MG63 (cell line): ENCODE data around the gene RMND1. TPM values are rescaled to one million over a fixed set of nuclear protein-coding genes. Genes with fewer than 3 reads are reported as not detected.
A peak's percentile ranks its signal among the peaks of the same experiment; 100 is the strongest.
"Not testable (repeated sequence)": the region's sequence is repeated elsewhere in the genome, so short reads cannot be mapped to it uniquely, and the experiment has no call there.

Experiments used
- DNase-seq: peaks from one replicate; pipeline ENCODE4 v3.0.0-alpha.2; 2020
- H3K27me3 ChIP-seq: fragments of 250-450 bp; sonication (Bioruptor Pico); 2 replicates; pipeline ENCODE4 v1.5.1; 2020; ENCODE audit warnings: mild to moderate bottlenecking, moderate library complexity
- H3K36me3 ChIP-seq: fragments of 250-450 bp; sonication (Bioruptor Pico); 2 replicates; pipeline ENCODE4 v1.5.1; 2020; ENCODE audit warnings: mild to moderate bottlenecking, moderate library complexity
- H3K4me3 ChIP-seq: fragments of 250-450 bp; sonication (Bioruptor Pico); 2 replicates; pipeline ENCODE4 v1.5.1; 2020; ENCODE audit warnings: mild to moderate bottlenecking, moderate library complexity
- H3K9me3 ChIP-seq: fragments of 250-450 bp; sonication (Bioruptor Pico); 2 replicates; pipeline ENCODE4 v1.5.1; 2020; ENCODE audit warnings: mild to moderate bottlenecking, moderate library complexity
- total RNA-seq: library from RNA; depleted of rRNA; stranded (reverse); fragments of >200 nt; shearing (Covaris generic); gene quantifications from 2 replicates; pipeline ENCODE4 v1.2.3, GENCODE V29; 2014; ENCODE audit warnings: low replicate concordance; rRNA removed

The RMND1 gene
- total RNA-seq, 1 experiment from 2014 or later: 23.5 TPM

- H3K27me3 ChIP-seq: no peaks in the 10 kb centered on the region
- H3K9me3 ChIP-seq: no peaks in the 10 kb centered on the region
- H3K4me3 ChIP-seq: no peak overlapping the region
- peaks cover 2% of the 10 kb centered on the region; the same call in 1 of the 2 replicates for H3K36me3 ChIP-seq
- no peak for DNase-seq
These were observed 71.1 kb downstream of the RMND1 start for GRCh38 chr6:151380848-151381205.

- H3K9me3 ChIP-seq: no peaks in the 10 kb centered on the region
- peak overlapping the region; percentile 10 for H3K4me3 ChIP-seq
- peak; percentile 55 for DNase-seq
- H3K27me3 ChIP-seq: no peaks in the 10 kb centered on the region
- H3K36me3 ChIP-seq: peaks cover 2% of the 10 kb centered on the region; the same call in 1 of the 2 replicates
These were observed 71.7 kb downstream of the RMND1 start for GRCh38 chr6:151379933-151380847.

- H3K27me3 ChIP-seq: no peaks in the 10 kb centered on the region
- no peaks in the 10 kb centered on the region for H3K9me3 ChIP-seq
- no peak overlapping the region for H3K4me3 ChIP-seq
- no peak for DNase-seq
- peaks cover 11% of the 10 kb centered on the region for H3K36me3 ChIP-seq
These were observed 74.8 kb downstream of the RMND1 start for GRCh38 chr6:151377095-151377494.

GRCh38 chr6:151376440-151376839 is 75.5 kb downstream of the RMND1 start:
- H3K9me3 ChIP-seq: no peaks in the 10 kb centered on the region
- peaks cover 17% of the 10 kb centered on the region for H3K36me3 ChIP-seq
- H3K4me3 ChIP-seq: no peak overlapping the region
- H3K27me3 ChIP-seq: no peaks in the 10 kb centered on the region
- DNase-seq: no peak

GRCh38 chr6:151375833-151376232 is 76.1 kb downstream of the RMND1 start:
- Histone ChIP-seq H3K27me3 (no peaks in the 10 kb centered on the region), H3K36me3 (peaks cover 23% of the 10 kb centered on the region), H3K4me3 (no peak overlapping the region), H3K9me3 (no peaks in the 10 kb centered on the region)
- no peak for DNase-seq

- Histone ChIP-seq H3K9me3 (no peaks in the 10 kb centered on the region), H3K36me3 (peaks cover 26% of the 10 kb centered on the region), H3K4me3 (peak overlapping the region; percentile 6; the same call in 1 of the 2 replicates), H3K27me3 (no peaks in the 10 kb centered on the region)
- DNase-seq: peak; percentile 48
These were observed 77.8 kb downstream of the RMND1 start for GRCh38 chr6:151374036-151374683.

GRCh38 chr6:151372164-151372563 is 79.8 kb downstream of the RMND1 start:
- Histone ChIP-seq H3K4me3 (no peak overlapping the region), H3K36me3 (peaks cover 32% of the 10 kb centered on the region), H3K27me3 (no peaks in the 10 kb centered on the region), H3K9me3 (no peaks in the 10 kb centered on the region)
- no peak for DNase-seq

- no peak for DNase-seq
- H3K36me3 ChIP-seq: peaks cover 41% of the 10 kb centered on the region
- H3K4me3 ChIP-seq: no peak overlapping the region
- H3K9me3 ChIP-seq: no peaks in the 10 kb centered on the region
- no peaks in the 10 kb centered on the region for H3K27me3 ChIP-seq
These were observed 81.3 kb downstream of the RMND1 start for GRCh38 chr6:151370509-151371078.

GRCh38 chr6:151365233-151365632 is 86.7 kb downstream of the RMND1 start:
- H3K27me3 ChIP-seq: no peaks in the 10 kb centered on the region
- no peak for DNase-seq
- H3K4me3 ChIP-seq: no peak overlapping the region
- no peaks in the 10 kb centered on the region for H3K9me3 ChIP-seq
- H3K36me3 ChIP-seq: peaks cover 33% of the 10 kb centered on the region

- peaks cover 24% of the 10 kb centered on the region for H3K36me3 ChIP-seq
- H3K4me3 ChIP-seq: no peak overlapping the region
- no peaks in the 10 kb centered on the region for H3K27me3 ChIP-seq
These were observed 92.4 kb downstream of the RMND1 start for GRCh38 chr6:151359486-151359885.

GRCh38 chr6:151358475-151358874 is 93.5 kb downstream of the RMND1 start:
- no peak overlapping the region for H3K4me3 ChIP-seq
- peaks cover 24% of the 10 kb centered on the region for H3K36me3 ChIP-seq
- no peaks in the 10 kb centered on the region for H3K27me3 ChIP-seq
- H3K9me3 ChIP-seq: no peaks in the 10 kb centered on the region
- no peak for DNase-seq

More at GRCh38 chr6:151359486-151359885, 92.4 kb downstream of the RMND1 start:
- no peaks in the 10 kb centered on the region for H3K9me3 ChIP-seq
- no peak for DNase-seq

- no peaks in the 10 kb centered on the region for H3K27me3 ChIP-seq
- no peak overlapping the region for H3K4me3 ChIP-seq
- no peaks in the 10 kb centered on the region for H3K9me3 ChIP-seq
- peaks cover 24% of the 10 kb centered on the region for H3K36me3 ChIP-seq
- DNase-seq: no peak
These were observed 94.0 kb downstream of the RMND1 start for GRCh38 chr6:151357758-151358436.

- not testable (repeated sequence) for H3K4me3 ChIP-seq, DNase-seq, H3K9me3 ChIP-seq, H3K27me3 ChIP-seq
- peaks cover 20% of the 10 kb centered on the region for H3K36me3 ChIP-seq
These were observed 94.9 kb downstream of the RMND1 start for GRCh38 chr6:151356983-151357382.

Other genes with a start within 250 kb of the RMND1 start
- 5.7 and 7.9 TPM in 2 replicates for gene AKAP12, start 212.2 kb downstream of the RMND1 start, total RNA-seq
- 23.3 and 34.0 TPM in 2 replicates for gene ZBTB2, start 60.6 kb downstream of the RMND1 start, total RNA-seq
- not detected in 2 replicates for gene CCDC170, start 41.9 kb upstream of the RMND1 start, total RNA-seq